Limb (tissue), 2 donors: Measurements from ENCODE around the gene PNCK.
"Not testable (repeated sequence)": the region's sequence is repeated elsewhere in the genome, so short reads cannot be mapped to it uniquely, and the experiment has no call there.

ENCODE experiments used
- DNase-seq, 2 donors: peaks; one replicate each; pipeline ENCODE4 v3.0.0-alpha.2; 2016; ENCODE audit errors: extremely low spot score in 2 of 2

The PNCK gene

GRCh38 chrX:153673428-153674218, at the start of gene PNCK:
Gene PNCK, minus strand, starts transcription at chrX:153673813. Its CDS starts 737 bp downstream, at chrX:153673076.
- DNase-seq, result peak in 1 of 2 donors; percentile 31

DNA sequence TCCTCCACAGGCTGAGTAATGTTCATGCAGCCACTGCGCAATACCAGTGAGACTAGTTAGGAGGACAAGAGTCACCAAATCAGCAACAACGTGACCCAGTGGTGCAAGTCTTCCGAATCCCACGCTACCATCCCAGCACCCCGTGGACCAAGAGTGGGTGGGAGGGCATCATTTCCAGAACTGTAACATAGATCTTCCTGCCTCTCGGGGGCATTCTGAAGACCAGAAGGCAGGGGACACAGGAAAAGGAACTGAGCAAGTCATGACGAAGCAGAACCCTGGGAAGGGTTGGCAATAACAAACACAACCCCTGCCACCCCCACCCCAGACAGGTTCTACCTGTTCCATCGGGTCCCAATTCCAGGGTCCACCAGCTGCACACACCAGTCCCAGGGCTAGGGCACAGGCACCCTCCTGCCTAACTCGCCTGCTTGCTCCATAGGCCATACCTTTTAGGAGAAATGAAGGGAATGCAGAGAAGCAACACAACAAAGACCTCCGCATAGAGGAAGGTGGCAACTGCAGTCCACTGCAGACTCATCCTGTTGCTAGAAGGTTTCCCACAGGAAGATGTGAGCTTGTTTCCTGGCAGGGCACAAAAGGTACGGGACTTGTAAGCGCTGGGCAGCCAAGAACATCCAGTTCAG, 49.2 kb upstream of the PNCK start:
- no peak for DNase-seq

DNA sequence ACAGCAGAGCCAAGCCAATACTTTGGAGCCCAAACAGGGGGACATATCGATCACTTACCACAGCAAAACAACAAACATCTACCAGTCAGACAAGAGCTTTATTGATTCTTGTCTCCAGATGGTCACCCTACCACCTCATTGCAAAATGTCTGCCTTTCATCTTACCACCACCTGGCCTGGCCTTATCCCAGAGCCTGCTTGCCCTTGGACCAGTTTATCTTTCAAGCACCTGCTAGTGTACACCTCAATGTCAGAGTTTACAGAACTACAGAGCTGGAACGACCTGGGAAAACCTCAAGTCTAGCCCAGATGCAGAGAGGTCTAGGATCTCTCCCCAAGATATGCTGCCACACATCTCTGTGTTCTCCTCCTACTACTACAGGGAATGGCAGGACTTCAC, 46.1 kb upstream of the PNCK start:
- no peak for DNase-seq

DNA sequence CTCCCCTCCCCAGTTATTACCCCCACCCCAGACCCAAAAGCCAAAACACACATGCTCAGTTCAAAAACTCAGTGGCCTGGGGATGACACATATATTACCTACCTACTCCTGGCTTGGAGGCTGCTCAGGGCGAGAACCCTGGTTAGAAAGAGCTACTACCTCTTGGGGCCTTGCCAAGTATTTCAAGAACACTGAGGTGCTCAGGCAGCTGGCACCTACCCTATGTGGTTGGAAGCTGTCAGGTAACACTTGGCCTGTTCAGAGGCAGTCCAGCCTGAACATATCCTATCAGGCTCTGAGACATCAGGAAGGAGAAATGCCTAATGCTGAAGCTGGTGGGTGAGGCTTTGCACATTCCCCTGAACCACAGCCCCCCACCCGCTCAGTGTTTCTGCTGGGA, 45.6 kb upstream of the PNCK start:
- no peak for DNase-seq

DNA sequence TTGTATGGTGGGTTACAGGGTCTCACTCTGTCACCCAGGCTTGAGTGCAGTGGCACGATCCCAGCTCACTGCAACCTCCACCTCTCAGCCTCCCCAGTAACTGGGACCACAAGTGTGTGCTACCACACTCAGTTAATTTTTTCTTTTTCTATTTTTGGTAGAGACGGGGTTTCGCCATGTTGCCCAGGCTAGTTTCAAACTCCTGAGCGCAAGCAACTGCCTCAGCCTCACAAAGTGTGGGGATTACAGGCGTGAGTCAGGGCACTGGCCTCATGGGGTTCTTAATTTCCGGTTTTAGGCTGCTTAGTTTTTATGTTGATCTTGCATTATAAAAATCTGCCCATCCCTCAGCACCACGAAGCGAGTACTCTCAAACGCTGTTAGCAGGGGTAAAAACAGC, 43.8 kb upstream of the PNCK start:
- DNase-seq, result no peak

- no peak for DNase-seq
These were observed 40.6 kb upstream of the PNCK start for GRCh38 chrX:153714256-153714655.

DNA sequence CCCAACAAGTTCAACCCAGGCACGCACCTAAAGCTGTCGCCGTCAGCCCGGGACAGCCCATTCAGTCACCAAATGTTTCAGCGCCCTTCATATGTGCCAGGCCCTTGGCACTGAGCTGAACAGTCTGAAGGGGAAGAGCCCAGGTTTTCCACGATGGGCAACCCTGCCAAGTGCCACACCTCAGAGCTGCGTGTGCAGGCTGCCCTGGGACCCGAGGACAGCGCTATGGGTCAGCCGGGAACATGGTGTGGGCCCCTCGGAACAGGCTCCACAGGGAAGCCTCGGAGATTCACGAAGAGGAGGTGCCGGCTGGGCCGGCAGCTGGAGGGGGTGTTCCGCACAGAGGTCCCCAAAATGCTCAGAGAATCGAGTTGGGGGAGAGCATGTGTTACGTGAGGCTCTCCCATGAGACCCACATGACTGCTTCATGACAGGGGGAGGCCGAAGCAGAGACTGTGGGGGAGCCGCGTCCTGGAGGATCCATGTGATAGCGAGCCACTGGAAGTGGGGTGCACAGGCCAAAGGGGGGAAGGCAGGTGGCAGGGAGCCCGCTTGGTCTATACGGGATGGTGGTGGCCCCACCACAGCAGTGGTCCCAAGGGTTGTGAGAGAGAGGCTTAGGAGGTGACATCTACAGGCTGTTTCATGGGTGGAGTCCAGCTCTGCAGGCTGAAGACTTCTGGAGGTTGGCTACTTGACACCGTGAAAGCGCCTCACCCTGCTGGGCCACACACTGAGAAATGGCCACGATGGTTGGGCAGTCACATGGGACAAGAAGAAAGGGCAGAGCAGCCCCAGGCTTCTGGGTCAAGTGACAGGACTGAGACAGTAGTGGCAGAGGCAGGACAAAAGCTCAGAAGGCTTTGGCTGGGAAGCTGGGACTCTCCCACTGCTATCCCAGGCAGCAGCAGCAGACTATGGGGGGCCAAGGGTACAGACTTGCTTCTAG, 36.4 kb upstream of the PNCK start:
- no peak for DNase-seq

DNA sequence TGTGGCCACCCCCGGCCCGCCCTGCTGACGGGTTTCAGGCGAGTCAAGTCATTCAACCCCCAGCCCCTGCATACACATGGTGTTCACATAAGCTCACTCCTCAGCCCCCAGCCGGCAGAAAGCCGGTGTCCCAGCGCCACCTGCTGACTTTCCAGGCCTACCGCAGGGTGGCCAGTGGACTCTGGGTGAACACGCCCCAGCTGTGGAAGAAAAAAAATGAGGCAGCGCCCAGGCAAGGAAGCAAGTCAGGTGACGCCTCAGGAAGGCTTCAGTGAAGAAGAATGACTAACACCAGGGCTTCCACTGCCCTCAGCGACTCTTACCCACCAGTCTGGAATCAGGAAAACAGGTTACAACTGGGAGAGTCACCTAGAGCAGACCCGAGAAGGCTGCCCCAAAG, 34.8 kb upstream of the PNCK start:
- peak in 1 of 2 donors; percentile 78 for DNase-seq

- DNase-seq, result no peak
These were observed 33.8 kb upstream of the PNCK start for GRCh38 chrX:153707406-153707805.

GRCh38 chrX:153706799-153707198, 33.2 kb upstream of the PNCK start:
- DNase-seq, result no peak

- not testable (repeated sequence) for DNase-seq
These were observed 31.9 kb upstream of the PNCK start for GRCh38 chrX:153705403-153706060.

DNA sequence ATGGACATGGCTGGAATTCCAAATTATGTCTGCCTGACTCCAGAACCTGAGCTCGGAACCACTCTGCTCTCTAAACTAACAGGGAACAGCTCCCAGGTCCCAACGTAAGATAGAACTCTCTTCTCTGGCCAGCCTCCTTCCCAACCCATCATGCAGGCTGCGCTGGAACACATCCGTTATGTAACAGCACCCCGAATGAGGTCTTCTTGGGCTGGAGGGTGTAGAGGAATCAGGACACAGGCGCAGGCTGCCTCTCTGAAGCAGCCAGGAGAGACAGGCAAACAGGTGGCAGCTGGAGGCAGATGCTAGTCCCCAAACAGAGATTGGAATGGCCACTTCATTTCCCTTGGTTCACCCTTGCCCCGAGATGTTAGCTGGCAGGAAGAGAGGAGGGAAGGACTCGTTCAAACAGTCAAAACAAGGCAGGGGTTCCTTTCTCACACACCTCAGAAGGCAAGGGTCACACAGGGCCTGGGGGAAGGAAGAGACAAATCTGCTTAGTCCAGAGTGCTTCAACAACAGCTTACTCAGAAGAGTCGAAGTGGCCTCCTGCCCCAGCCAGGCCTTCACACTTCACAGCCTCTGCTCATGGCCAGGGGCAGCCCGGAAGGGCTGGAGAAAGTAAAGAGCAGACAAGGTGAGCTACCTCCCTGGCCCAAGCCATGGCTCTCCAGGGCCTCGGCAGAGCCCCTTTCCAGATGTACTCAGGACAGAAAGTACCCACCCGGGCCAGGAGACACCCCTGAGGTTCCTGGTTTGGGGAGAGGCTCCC, 31.2 kb upstream of the PNCK start:
- not testable (repeated sequence) for DNase-seq

GRCh38 chrX:153704021-153704526, 30.5 kb upstream of the PNCK start:
- no peak for DNase-seq

GRCh38 chrX:153703036-153703370, 29.4 kb upstream of the PNCK start:
- no peak for DNase-seq

DNA sequence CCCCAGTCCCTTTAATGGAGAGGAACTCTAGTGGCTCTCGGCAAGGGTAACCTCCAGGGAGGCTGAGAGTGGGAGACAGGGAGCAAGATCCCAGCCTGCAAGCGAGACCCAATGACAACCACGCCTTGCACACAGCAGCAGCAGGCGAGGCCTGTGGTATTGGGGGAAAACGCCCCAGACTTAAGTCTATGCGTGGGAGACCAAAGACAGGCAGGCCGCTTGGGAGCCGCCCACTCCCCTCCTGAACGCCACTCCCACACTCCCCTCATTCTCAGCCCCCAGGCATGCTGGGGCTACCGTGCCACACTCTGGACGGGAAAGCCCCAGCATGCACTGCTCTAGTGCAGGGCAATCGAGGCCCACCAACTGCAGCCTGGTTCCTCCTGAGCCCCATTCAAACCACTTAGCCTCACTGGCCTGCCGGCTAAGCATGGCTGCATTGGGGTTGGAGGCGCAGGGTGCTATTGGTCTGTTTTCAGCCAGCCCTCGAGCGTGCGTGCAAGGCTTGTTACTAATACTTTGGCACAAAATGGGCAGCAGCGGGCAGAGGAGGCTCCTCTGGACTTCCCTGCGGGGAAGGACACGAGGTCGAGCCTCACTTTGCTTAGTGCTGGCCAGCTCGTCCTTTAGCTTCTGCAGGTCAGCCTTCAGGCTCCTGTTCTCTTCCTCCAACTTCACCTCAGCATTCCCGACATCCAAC, 28.9 kb upstream of the PNCK start:
- DNase-seq, result no peak

GRCh38 chrX:153701706-153702105, 28.1 kb upstream of the PNCK start:
- no peak for DNase-seq

GRCh38 chrX:153700967-153701366, 27.4 kb upstream of the PNCK start:
- DNase-seq, result no peak

- no peak for DNase-seq
These were observed 26.8 kb upstream of the PNCK start for GRCh38 chrX:153700376-153700945.

DNA sequence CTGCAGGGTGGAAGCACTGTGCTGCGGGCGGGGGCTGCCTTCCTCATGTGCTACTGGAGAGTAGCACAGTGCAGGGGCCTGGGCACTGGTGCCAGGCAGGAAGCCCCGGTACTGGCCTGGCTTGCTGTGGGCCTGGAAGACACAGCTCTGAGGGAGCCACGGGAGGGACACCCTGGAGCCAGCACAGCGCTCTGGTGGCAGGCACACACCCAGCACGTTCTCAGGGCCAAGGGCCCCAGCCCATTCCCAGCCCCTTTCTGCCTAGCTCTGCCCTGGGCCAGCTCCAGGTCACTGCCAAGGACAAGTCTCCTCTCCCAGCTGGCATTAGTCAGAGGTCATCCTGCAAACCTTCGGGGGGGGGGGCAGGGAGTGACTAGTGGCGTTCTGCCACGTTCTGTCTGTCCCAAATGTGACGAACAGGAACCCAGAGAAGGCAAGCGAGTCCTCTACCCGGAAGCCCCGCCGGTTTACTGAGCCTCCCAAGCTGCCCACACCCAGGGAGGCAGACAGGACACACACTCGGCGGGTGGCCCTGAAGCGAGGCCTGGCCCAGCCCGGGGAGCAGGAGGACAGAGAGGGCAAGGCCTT, 26.3 kb upstream of the PNCK start:
- not testable (repeated sequence) for DNase-seq
